Neural cell (in vitro differentiated cells): Measurements from ENCODE around the gene HOXB7.

Experiments used
- EP300 ChIP-seq: fragments of 450-650 bp; conservative IDR thresholded peaks from 2 replicates; pipeline ENCODE4 v1.6.1; 2014; ENCODE audit warnings: antibody characterized with exemption, mild to moderate bottlenecking, moderate library complexity; ENCODE audit not compliant: poor library complexity, severe bottlenecking
- EZH2 ChIP-seq: fragments of 200-600, 300-800 bp; shearing (Covaris generic), sonication (generic); IDR thresholded peaks from 2 replicates; pipeline ENCODE4 v1.6.1; 2014; ENCODE audit warnings: antibody characterized with exemption, low read length, borderline replicate concordance, mild to moderate bottlenecking; ENCODE audit not compliant: insufficient read depth, poor library complexity, severe bottlenecking
- POLR2AphosphoS5 ChIP-seq: IDR thresholded peaks from 2 replicates; pipeline ENCODE4 v1.6.1; 2012

DNA sequence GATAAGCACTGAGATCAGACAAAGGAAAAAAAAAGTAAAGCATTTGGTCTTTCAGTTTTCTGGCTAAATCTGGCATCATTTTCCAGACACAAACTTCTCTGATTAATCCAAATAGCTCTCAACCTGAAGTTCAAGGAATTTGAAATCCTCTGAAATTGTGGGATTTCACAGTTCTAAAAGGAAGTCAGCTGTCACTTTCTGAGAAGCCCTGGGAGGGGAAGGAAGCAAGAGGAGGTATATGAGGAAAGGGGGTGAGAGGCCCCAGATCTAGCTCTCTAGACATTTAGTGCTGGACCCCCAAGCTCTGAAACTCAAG lies 32.8 kb upstream of the HOXB7 start:
- no peak for TF ChIP-seq POLR2AphosphoS5
- no peak for TF ChIP-seq EZH2
- TF ChIP-seq EP300: no peak
